GM20000 (cell line): ENCODE measurements around the gene TECR.
"Not testable (repeated sequence)": the region's sequence is repeated elsewhere in the genome, so short reads cannot be mapped to it uniquely, and the experiment has no call there.

ENCODE experiments used
- DNase-seq: peaks from one replicate; pipeline ENCODE4 v3.0.0; 2012; ENCODE audit warnings: low spot score
- CTCF ChIP-seq: IDR thresholded peaks from 2 replicates; pipeline ENCODE4 v1.5.1; 2012; ENCODE audit warnings: mild to moderate bottlenecking, control low read depth; ENCODE audit errors: extremely low read depth, missing control alignments

TECR gene

GRCh38 chr19:14595558-14595957 lies 66.2 kb downstream of the TECR start:
- no peak for TF ChIP-seq CTCF
- DNase-seq, result no peak

GRCh38 chr19:14599548-14600147 lies 70.3 kb downstream of the TECR start:
- TF ChIP-seq CTCF, result no peak
- no peak for DNase-seq

GRCh38 chr19:14603990-14604387 lies 74.6 kb downstream of the TECR start:
- DNase-seq, result peak; percentile 72
- TF ChIP-seq CTCF, result no peak

GRCh38 chr19:14606627-14607026 lies 77.2 kb downstream of the TECR start:
- DNase-seq, result no peak
- no peak for TF ChIP-seq CTCF

- no peak for DNase-seq
These were observed 81.7 kb downstream of the TECR start for GRCh38 chr19:14611051-14611450.

GRCh38 chr19:14612242-14612641 lies 82.8 kb downstream of the TECR start:
- not testable (repeated sequence) for DNase-seq

More at GRCh38 chr19:14611051-14611450, 81.7 kb downstream of the TECR start:
- TF ChIP-seq CTCF, result no peak

- DNase-seq, result no peak
- no peak for TF ChIP-seq CTCF
These were observed 83.3 kb downstream of the TECR start for GRCh38 chr19:14612657-14613056.

GRCh38 chr19:14613399-14614098 lies 84.2 kb downstream of the TECR start:
- not testable (repeated sequence) for DNase-seq
